SK-N-SH treated with all-trans-retinoic acid at 6 μM for 48 hours (cell line): ENCODE data around the gene VSX2.

Source experiments
- ARNTL ChIP-seq: fragments of 450-650 bp; formaldehyde crosslinking; IDR thresholded peaks from 2 replicates; pipeline ENCODE4 v1.5.0; 2020; ENCODE audit warnings: low read depth, mild to moderate bottlenecking, moderate library complexity, borderline replicate concordance
- CREB5 ChIP-seq: fragments of 250-450 bp; sonication (Bioruptor Pico); IDR thresholded peaks from 2 replicates; pipeline ENCODE4 v1.5.1; 2020; ENCODE audit warnings: low read depth, mild to moderate bottlenecking, moderate library complexity
- CSRNP3 ChIP-seq: fragments of 250-450 bp; sonication (Bioruptor Pico); IDR thresholded peaks from 2 replicates; pipeline ENCODE4 v1.5.1; 2021; ENCODE audit warnings: mild to moderate bottlenecking, moderate library complexity
- PATZ1 ChIP-seq: fragments of 250-450 bp; sonication (Bioruptor Pico); IDR thresholded peaks from 2 replicates; pipeline ENCODE4 v1.8.0; 2020; ENCODE audit warnings: mild to moderate bottlenecking, moderate library complexity, borderline replicate concordance
- POU6F1 ChIP-seq: fragments of 250-450 bp; sonication (Bioruptor Pico); IDR thresholded peaks from 2 replicates; pipeline ENCODE4 v1.8.0; 2021; ENCODE audit warnings: low read depth, mild to moderate bottlenecking, moderate library complexity, borderline replicate concordance
- PPARA ChIP-seq: fragments of 250-450 bp; sonication (Bioruptor Pico); IDR thresholded peaks from 2 replicates; pipeline ENCODE4 v1.5.0; 2020; ENCODE audit warnings: mild to moderate bottlenecking, borderline replicate concordance
- RARB ChIP-seq: fragments of 250-450 bp; sonication (Bioruptor Pico); IDR thresholded peaks from 2 replicates; pipeline ENCODE4 v1.8.0; 2021; ENCODE audit warnings: mild to moderate bottlenecking, moderate library complexity
- SNAI2 ChIP-seq: fragments of 250-450 bp; sonication (Bioruptor Pico); IDR thresholded peaks from 2 replicates; pipeline ENCODE4 v1.5.0; 2020; ENCODE audit warnings: mild to moderate bottlenecking, moderate library complexity
- TCF4 ChIP-seq: fragments of 250-450 bp; sonication (Bioruptor Pico); IDR thresholded peaks from 2 replicates; pipeline ENCODE4 v1.8.0; 2021; ENCODE audit warnings: mild to moderate bottlenecking, moderate library complexity, borderline replicate concordance
- ZFP3 ChIP-seq: fragments of 250-450 bp; sonication (Bioruptor Pico); IDR thresholded peaks from 2 replicates; pipeline ENCODE4 v1.5.0; 2020; ENCODE audit warnings: mild to moderate bottlenecking, moderate library complexity
- ZFP30 ChIP-seq: fragments of 450-650 bp; formaldehyde crosslinking; IDR thresholded peaks from 2 replicates; pipeline ENCODE4 v1.5.0; 2022; ENCODE audit warnings: mild to moderate bottlenecking, moderate library complexity
- ZNF565 ChIP-seq: fragments of 450-650 bp; formaldehyde crosslinking; conservative IDR thresholded peaks from 2 replicates; pipeline ENCODE4 v1.5.0; 2020; ENCODE audit warnings: low read depth, mild to moderate bottlenecking, moderate library complexity
- ZNF70 ChIP-seq: fragments of 450-650 bp; formaldehyde crosslinking; IDR thresholded peaks from 2 replicates; pipeline ENCODE4 v1.5.0; 2020; ENCODE audit warnings: mild to moderate bottlenecking, moderate library complexity
- TF ChIP-seq, protein P1 (sequence below): fragments of 250-450 bp; sonication (Bioruptor Pico); IDR thresholded peaks from 2 replicates; pipeline ENCODE4 v1.5.0; 2020; ENCODE audit warnings: mild to moderate bottlenecking, moderate library complexity

DNA sequence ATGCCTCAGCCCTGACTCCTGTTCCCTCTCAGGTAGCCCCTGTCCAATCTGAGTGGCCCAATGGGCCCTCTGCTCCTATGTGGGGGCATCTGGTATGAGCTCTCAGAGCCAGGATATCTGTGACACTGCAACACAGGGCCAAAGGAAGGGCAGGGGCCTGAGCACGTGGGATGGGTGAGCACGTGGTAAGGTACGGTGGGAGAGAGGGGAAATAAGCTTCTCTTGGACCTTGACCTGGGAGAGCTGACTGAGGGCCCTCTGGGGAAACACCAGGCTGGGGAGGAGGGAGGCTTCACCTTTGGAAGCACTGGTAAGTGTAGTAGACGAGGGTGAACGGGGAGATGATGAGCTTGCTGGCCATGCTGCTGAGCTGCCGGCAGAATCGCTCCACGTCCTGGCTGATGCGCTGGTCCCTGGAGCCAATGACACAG is 56.8 kb downstream of the VSX2 start:
- no peak for TF ChIP-seq PPARA (CRISPR knock-in tag)
- no peak for TF ChIP-seq ZNF70 (CRISPR knock-in tag)
- no peak for TF ChIP-seq POU6F1 (CRISPR knock-in tag)
- TF ChIP-seq, protein P1, sequence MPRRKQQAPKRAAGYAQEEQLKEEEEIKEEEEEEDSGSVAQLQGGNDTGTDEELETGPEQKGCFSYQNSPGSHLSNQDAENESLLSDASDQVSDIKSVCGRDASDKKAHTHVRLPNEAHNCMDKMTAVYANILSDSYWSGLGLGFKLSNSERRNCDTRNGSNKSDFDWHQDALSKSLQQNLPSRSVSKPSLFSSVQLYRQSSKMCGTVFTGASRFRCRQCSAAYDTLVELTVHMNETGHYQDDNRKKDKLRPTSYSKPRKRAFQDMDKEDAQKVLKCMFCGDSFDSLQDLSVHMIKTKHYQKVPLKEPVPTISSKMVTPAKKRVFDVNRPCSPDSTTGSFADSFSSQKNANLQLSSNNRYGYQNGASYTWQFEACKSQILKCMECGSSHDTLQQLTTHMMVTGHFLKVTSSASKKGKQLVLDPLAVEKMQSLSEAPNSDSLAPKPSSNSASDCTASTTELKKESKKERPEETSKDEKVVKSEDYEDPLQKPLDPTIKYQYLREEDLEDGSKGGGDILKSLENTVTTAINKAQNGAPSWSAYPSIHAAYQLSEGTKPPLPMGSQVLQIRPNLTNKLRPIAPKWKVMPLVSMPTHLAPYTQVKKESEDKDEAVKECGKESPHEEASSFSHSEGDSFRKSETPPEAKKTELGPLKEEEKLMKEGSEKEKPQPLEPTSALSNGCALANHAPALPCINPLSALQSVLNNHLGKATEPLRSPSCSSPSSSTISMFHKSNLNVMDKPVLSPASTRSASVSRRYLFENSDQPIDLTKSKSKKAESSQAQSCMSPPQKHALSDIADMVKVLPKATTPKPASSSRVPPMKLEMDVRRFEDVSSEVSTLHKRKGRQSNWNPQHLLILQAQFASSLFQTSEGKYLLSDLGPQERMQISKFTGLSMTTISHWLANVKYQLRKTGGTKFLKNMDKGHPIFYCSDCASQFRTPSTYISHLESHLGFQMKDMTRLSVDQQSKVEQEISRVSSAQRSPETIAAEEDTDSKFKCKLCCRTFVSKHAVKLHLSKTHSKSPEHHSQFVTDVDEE (CRISPR knock-in tag): no peak
- no peak for TF ChIP-seq ARNTL (CRISPR knock-in tag)
- no peak for TF ChIP-seq SNAI2 (CRISPR knock-in tag)
- no peak for TF ChIP-seq ZFP30 (CRISPR knock-in tag)
- TF ChIP-seq CREB5 (CRISPR knock-in tag): no peak
- no peak for TF ChIP-seq TCF4 (CRISPR knock-in tag)
- no peak for TF ChIP-seq PATZ1 (CRISPR knock-in tag)
- TF ChIP-seq ZNF565 (CRISPR knock-in tag): no peak
- TF ChIP-seq ZFP3: no peak
- no peak for TF ChIP-seq RARB (CRISPR knock-in tag)
- TF ChIP-seq CSRNP3: no peak
